ENCODE results near the gene SLC39A12.

DNA sequence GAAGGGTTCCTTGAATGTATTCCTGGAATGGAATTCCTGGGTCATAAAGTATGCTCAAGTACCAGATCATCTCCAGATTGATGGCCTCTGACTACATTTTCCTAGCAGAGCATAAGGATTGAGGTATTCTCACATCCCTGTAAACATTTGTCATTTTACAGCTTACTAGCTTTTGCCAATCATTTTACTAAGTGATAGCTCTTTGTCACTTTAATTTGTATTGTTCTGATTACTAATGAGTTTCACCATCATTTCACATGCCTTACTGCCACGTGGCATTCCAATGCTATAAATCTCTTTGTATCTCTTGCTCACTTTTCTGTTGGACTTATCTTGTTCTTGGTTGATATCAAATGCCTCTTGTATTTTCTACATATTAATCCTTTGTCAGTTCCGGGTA lies 119.9 kb downstream of the SLC39A12 start:
- no peak for TF ChIP-seq CTCF (conservative IDR thresholded peaks at IDR 0.05)
- no peak for TF ChIP-seq ZFX (IDR thresholded peaks at IDR 0.05)

Measured in C4-2B (cell line).